GM19025 (cell line): ENCODE data around the gene PCTP.
A peak's percentile ranks its signal among the peaks of the same experiment; 100 is the strongest.

Source experiments
- ATAC-seq: cut with Tn5 transposase; IDR thresholded peaks from one replicate; pipeline ENCODE4 v1.9.1; 2021; ENCODE audit warnings: mild to moderate bottlenecking, low read depth, moderate library complexity; ENCODE audit not compliant: unreplicated experiment

Gene PCTP

GRCh38 chr17:55726440-55726839 is 24.4 kb upstream of the PCTP start:
- no peak for ATAC-seq

GRCh38 chr17:55727275-55727674 is 23.6 kb upstream of the PCTP start:
- no peak for ATAC-seq

DNA sequence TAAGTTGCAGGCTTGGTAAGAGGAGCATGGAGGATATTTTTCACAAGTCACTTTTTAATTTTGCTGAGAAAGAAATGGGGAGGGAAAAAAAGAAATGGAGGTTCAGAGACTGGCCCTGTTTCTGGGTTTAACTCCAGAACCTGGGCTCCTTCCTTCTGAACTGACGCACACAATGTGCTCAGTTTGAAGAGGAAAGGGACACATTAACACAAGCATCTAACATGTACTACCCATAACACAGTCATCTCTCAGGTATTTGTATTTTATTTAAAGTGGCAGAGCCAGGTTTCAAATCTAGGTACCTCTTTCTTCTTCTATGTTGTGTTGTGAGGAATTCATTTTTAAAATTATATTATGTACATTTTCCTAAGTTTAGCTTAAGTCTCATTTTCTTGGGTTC is 22.9 kb upstream of the PCTP start:
- no peak for ATAC-seq

GRCh38 chr17:55728361-55728760 is 22.5 kb upstream of the PCTP start:
- no peak for ATAC-seq

- no peak for ATAC-seq
Measured at GRCh38 chr17:55728833-55729232, 22.0 kb upstream of the PCTP start.

DNA sequence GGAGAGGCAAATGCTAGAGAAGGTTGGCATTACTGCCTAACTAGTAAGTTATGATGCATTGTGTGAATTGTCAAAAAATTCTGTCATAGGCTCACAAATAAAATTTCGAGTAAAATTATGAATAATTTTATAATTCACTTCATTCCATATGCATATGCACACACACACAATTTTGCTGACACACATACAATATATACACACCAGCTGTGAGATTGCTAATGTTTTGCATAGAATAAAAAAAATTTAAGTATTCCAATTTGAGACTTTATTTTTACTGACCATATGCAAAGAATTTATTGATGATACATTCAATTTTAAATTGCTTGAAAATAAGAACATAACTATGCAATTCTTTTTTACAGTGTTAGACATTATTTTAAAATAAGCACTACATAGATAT is 21.4 kb upstream of the PCTP start:
- ATAC-seq, result no peak

GRCh38 chr17:55730380-55730779 is 20.5 kb upstream of the PCTP start:
- ATAC-seq, result no peak

DNA sequence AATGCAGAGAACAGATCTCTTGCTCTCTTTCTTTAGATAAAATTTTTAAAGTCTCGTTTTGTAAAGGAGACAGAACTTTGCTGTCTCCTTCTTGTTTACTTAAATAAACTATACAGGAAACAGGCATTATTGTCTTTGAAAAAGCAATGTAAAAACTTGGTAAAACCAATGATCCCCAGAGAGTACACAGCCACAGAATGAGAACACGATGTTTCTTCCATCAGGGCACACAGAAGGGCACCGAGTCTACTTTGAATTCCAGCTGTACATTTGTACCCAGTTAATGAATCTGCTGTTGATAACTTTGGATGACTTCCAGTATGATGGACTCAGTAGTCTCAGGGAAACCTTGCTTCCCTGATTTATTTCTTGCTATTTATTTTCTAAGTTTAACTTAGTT is 20.0 kb upstream of the PCTP start:
- ATAC-seq, result no peak

GRCh38 chr17:55731586-55732250 is 19.1 kb upstream of the PCTP start:
- no peak for ATAC-seq

DNA sequence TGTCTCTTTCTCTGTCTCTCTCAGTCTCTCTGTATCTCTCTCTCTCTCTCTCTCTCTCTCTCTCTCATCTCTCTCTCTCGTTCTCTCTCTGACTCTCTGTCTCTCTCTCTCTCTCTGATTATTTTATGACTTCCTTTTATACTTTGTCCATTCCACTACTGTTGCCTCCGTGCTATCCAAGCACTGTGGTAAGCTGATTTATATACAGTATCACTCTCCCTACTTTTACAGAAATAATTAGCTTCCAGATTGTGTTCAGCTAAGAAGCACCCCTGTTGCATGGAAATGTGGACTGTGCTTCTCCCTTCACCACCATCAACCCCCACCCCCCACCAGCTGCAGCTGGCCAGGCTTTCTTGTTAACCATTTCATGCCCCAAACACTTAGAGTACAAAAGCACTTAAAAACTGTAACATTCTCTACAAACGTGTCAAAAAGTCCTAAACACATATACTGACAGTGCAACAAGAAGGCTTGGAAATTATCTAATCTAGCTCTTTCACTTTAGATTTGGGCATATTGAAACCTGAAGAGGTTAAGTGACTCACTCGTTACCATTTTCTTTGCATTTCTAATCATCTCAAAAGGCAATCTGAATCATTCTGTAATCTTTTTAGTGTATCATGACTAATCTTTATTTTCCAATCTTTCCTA is 16.6 kb upstream of the PCTP start:
- ATAC-seq, result peak; percentile 57

GRCh38 chr17:55735731-55736405 is 15.0 kb upstream of the PCTP start:
- ATAC-seq, result no peak

GRCh38 chr17:55737976-55738501 is 12.8 kb upstream of the PCTP start:
- no peak for ATAC-seq

GRCh38 chr17:55740511-55741355 is 10.1 kb upstream of the PCTP start:
- no peak for ATAC-seq

- no peak for ATAC-seq
Measured at GRCh38 chr17:55741356-55741700, 9.5 kb upstream of the PCTP start.

DNA sequence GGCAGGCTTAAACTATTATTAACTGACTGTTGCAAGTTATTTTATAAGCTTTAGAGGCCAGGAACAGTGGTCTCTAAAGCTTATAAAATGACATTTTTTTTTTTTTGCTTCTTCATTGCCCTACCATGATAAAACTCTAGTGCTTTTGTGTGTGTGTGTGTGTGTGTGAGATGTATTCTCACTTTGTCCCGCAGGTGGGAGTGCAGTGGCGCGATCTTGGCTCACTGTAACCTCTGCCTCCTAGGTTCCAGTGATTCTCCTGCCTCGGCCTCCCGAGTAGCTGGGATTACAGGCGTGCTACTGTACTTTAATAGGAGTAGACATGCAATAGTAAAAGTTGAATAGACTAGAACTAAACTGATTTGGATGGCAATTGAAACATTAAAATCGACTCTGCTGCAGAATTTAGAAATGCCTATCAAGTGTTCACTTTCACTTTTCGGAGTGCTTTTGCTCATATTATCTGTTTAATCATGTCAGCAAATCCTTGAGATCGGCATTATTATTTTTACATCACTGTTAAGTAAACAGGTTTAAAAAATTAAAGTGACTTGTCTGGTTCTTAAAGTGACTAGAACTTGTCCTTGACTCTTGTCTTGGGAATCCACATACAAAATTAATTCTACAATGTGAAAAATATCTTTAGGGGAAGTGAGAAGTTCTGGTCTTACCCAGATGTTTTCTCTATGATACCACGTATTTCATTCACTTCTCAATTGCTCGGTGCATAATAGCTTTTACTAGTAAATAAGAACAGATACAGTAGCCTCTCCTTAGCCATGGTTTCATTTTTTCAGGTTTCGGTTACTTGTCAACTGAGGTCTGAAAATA is 8.4 kb upstream of the PCTP start:
- ATAC-seq, result peak; percentile 85

GRCh38 chr17:55743103-55743679 is 7.7 kb upstream of the PCTP start:
- ATAC-seq, result peak; percentile 38

GRCh38 chr17:55745258-55745657 is 5.6 kb upstream of the PCTP start:
- no peak for ATAC-seq

GRCh38 chr17:55746466-55746865 is 4.4 kb upstream of the PCTP start:
- ATAC-seq, result no peak

DNA sequence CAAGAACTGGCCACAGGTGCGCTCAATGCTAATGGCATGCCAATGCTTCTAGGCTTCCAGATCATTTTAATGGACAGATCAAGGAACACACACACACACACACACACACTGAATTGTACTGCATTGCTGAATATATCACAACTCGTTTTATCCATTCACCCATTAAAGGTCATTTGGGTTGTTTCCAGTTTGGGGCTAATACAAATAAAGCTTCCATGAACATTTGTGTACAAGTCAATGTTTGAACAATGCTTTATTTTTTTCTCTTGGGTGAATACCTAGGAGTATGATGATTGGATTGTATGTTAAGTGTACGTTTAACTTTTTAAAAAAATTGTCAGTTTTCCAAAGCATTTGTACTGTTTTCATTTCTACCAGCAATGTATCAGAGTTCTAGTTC is 3.6 kb upstream of the PCTP start:
- no peak for ATAC-seq

DNA sequence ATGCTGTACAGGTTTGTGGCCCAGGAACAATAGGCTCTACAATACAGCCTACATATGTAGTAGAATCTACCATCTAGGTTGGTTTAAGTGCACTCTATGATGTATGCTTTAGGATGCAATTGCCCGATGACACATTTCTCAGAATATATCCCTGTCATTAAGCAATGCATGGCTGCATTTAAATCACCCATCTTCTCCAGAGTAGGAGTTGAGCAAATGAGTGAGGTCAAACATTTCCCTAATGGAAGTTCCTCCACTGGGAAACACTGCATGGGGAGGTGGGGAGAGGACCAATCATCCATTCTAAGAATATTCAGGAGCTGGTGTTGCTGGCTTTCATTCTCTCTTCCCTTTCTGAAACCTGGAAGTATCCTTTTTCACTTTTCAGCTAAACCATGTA is 2.0 kb upstream of the PCTP start:
- ATAC-seq, result no peak
